GM13976 (cell line): ENCODE data around the gene SH3RF1.

ENCODE experiments used
- DNase-seq: peaks from one replicate; pipeline ENCODE4 v3.0.0; 2012; ENCODE audit warnings: low spot score
- CTCF ChIP-seq: IDR thresholded peaks from 2 replicates; pipeline ENCODE4 v1.5.1; 2012; ENCODE audit warnings: borderline replicate concordance, mild to moderate bottlenecking; ENCODE audit not compliant: insufficient read depth; ENCODE audit errors: extremely low read depth, missing control alignments, control extremely low read depth
- in situ Hi-C: fragments of 300-500 bp; cut with MboI; formaldehyde crosslinking; loops from one replicate; pipeline ENCODE4 v1.12.0; 2022; ENCODE audit warnings: low sequenced_read_pairs, mixed read lengths, inconsistent platforms; ENCODE audit not compliant: unreplicated experiment

SH3RF1 gene

DNA sequence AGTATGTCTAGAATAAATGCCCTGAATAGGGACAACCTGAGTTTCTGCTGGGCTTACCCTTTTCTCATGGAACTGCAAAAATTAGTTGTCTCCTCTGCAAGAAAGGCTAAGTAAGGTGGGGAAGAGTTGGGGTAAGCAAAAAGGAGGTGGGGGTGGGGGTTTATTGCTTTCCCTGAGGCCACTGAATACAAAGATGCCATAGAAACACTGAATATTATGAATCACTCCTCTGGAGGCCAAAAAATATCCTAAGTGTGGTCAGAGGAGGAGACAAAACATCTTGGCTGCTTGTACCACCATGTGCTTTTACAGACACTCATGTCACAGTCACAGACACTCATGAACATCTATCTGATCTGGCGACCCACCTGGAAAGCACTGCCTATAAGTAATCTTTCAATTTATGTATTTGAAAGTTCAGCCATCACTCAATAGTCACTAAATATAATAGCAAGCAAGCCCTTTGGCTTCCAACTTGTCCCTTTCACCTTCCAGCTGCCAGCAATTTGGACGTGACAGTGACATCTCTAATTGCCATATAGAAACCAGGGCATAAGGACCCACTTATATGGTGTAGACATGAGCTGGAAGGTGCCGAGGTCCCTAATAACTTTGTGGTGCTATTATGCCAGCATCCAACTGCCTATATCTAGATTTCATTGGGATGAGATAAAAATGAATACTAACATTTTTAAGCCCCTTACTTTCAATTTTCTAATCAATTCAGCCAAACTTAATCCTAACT is 138.0 kb downstream of the SH3RF1 start:
- in situ Hi-C loops = no loop called here
- DNase-seq = no peak

GRCh38 chr4:169131556-169132208 is 139.1 kb downstream of the SH3RF1 start:
- TF ChIP-seq CTCF = no peak
- DNase-seq = no peak
- in situ Hi-C loops = no loop called here

More for the DNA sequence above, 138.0 kb downstream of the SH3RF1 start:
- TF ChIP-seq CTCF = no peak

DNA sequence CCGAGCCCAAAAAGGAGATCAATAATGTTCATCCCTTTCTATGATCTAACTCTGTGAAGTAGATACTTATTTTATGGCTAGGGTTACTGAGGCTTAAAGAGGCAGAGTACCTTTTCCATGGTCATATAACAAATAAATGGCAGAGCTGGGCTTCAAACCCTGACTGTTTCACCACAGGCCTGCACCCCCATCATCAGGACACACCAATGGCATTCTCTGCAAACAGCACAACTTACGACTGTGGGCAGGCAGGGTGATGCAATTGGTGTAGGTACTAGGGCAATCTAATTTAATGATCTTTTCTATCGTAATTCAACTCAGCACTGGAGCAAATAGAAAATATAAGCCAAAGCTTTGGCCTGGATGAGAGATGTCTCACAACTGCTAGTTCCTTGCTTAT is 141.9 kb downstream of the SH3RF1 start:
- no peak for DNase-seq
- in situ Hi-C loops = no loop called here
- TF ChIP-seq CTCF = no peak

- no peak for DNase-seq
- no peak for TF ChIP-seq CTCF
- in situ Hi-C loops = no loop called here
These were observed 143.4 kb downstream of the SH3RF1 start for GRCh38 chr4:169127314-169127713.

DNA sequence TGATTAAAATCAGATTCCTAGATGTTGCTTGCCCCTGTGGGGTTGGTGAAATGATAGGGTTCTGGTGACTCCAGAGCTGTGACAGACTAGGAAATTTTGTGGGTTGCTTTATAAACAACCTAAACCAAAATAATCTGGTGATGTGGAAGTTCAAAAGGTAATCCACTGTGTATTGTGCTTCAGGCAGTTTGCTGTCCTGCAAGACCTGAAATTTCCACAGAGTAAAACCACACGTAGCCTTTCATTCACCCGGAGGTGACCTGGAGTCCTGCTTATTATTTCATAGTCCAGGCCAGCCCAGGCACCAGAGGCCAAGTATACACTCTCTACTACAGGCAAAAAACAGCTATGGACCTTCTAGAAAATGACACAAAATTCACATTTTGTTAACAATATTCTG is 146.1 kb downstream of the SH3RF1 start:
- in situ Hi-C loops = no loop called here
- DNase-seq = no peak
- no peak for TF ChIP-seq CTCF

GRCh38 chr4:169122422-169122821 is 148.3 kb downstream of the SH3RF1 start:
- DNase-seq = no peak
- in situ Hi-C loops = no loop called here
- no peak for TF ChIP-seq CTCF
